ENCODE results near the gene IQCM.
A peak's percentile ranks its signal among the peaks of the same experiment; 100 is the strongest.
"Not testable (repeated sequence)": the region's sequence is repeated elsewhere in the genome, so short reads cannot be mapped to it uniquely, and the experiment has no call there.

The IQCM gene

GRCh38 chr4:149572716-149573115, 242.9 kb downstream of the IQCM start:
- no peak for DNase-seq (ENCODE audit: low spot score)

- DNase-seq (ENCODE audit: low spot score), result no peak
Observed at GRCh38 chr4:149555799-149556198, 259.8 kb downstream of the IQCM start.

- DNase-seq (ENCODE audit: low spot score), result no peak
Observed at GRCh38 chr4:149555146-149555545, 260.5 kb downstream of the IQCM start.

- DNase-seq (ENCODE audit: low spot score), result no peak
Observed at GRCh38 chr4:149553959-149554520, 261.6 kb downstream of the IQCM start.

DNA sequence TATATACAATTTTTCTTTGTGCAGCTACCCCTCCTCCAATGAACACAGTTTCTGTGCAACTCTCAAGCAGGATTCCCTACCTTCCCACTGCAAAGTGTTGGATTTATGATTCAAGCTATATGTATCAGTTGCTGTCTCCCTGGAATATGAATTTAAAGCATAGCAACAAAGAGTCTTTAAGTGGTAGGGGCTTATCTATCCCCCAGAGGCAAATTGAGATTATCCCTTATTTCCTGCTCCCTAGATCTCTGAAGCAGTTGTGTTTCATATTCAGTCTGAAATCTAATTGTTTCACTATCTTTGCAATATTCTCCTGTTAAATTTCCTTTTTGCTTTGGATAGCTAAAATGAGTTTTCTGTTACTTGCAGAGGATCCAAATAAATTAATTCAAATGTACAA, 263.0 kb downstream of the IQCM start:
- DNase-seq (ENCODE audit: low spot score), result no peak

- peak; percentile 3 for DNase-seq (ENCODE audit: low spot score)
Observed at GRCh38 chr4:149549911-149550310, 265.7 kb downstream of the IQCM start.

GRCh38 chr4:149534779-149535178, 280.9 kb downstream of the IQCM start:
- DNase-seq (ENCODE audit: low spot score), result no peak

- DNase-seq (ENCODE audit: low spot score), result no peak
Observed at GRCh38 chr4:149531861-149532260, 283.8 kb downstream of the IQCM start.

GRCh38 chr4:149523039-149523438, 292.6 kb downstream of the IQCM start:
- DNase-seq (ENCODE audit: low spot score), result no peak

- no peak for DNase-seq (ENCODE audit: low spot score)
Observed at GRCh38 chr4:149521611-149522425, 293.8 kb downstream of the IQCM start.

DNA sequence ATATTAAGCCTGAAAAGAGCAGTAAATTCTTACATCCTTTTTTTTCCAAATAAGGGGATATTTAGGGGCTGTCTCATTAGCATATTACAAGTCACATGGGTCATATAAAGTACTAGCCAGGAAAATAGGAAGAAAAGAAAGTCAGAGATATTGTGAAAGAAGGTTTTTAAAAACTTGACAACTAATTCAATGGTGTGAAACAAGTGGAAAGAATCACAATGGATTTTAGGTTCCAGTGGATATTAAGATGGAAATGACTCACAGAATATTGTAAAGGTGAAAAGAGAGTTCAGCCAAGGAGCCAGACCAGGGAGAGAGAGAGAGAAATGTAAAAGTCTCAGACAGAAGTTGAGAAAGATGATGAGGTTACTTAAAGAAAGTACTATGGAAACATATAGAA, 297.2 kb downstream of the IQCM start:
- no peak for DNase-seq (ENCODE audit: low spot score)

DNA sequence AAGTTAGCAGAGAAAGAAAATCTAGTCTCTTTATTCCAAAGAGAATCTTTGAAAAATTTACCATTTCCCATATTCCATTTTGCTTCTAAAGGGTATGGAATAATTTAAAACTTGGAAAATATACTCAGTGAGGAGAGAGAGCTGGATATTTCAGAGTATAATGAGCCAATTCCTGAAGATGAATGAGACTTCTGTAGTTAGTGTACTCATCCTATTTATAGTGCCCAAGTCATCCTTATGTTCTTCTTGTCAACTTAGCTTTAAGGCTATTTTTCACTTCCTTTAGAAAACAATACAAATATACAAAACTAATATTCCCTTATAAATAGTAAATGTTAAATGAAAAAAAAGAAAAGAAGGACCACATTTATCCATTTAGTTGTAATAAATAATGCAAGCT, 302.6 kb downstream of the IQCM start:
- DNase-seq (ENCODE audit: low spot score), result no peak

DNA sequence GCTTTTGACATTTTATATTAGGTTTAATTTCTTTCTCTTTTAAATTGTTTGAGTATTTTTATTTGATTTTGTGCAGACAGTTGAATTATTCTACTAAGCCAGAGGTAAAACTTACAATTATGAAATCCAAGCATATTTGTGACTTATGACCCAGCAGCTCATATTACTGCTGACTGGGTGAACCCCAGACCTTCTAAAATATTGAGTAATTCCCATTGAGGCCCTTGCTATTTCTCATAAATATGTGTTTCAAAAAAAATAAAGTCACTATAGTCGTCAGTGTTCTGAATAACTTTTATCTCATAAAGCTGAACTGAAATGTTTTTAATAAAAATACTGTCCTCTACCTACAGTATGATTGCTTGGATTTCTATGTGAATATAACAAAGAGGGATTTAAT, 303.1 kb downstream of the IQCM start:
- DNase-seq (ENCODE audit: low spot score), result no peak

DNA sequence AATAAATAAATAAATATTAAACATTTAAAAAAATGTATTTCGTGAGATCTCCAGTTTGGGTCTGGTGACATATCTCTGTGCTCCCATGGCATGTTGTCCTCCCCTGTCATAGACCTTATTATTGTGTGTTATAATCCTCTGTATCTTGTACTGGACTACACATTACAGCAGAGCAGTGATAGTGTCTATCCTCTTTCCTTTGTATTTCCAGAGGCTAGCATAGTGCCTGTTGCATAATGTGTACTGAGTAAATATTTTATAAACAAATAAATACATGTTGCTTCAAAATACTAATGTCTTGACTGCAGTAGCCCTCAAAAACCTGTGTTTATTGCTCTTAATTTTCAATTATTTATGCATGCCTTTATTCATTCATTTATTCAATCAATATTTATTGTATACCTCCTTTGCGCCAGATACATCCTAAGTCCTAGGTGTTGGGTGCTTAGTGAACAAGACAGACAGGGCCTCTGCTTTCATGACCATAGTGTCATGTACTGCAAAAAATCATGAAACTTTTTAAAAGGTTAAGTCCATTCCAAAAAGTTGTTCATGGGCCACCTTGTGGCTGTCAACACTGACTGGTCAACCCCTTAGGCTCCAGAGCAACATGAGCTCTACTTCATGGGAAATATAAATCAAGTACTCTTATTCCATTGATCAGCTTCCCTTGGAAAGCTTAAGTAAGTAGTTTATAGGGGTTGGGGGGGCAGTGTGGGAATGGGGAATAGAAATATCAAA, 303.9 kb downstream of the IQCM start:
- DNase-seq (ENCODE audit: low spot score), result no peak

DNA sequence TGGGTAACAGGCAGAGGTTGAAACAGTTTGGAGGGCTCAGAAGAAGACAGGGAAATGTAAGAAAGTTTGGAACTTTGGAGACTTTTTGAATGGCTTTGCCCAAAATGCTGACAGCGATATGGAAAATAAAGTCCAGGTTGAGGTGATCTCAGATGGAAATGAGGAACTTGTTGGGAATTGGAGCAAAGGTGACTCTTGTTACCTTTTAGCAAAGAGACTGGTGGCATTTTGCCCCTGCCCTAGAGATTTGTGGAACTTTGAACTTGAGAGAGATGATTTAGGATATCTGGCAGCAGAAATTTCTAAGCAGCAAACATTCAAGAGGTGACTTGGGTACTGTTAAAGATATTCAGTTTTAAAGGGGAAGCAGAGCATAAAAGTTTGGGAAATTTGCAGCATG, 308.3 kb downstream of the IQCM start:
- DNase-seq (ENCODE audit: low spot score), result not testable (repeated sequence)

DNA sequence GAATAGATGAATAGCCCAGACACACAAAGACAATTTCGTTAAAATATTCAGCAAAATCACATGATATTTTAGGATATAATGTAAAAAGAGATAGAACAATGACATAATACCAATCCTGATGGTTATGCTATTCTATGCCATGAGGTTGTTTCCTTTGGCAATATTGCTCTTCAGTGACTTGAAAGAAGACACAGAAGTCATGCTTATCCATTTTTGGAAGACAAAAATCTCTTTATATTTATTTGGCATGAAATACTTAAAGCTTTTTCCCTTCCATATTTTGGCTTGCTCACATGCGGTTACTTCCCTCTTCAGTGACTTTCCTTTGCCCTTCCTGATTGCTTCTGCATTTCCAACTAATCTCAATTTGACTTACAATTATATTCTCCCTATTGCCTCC, 314.8 kb downstream of the IQCM start:
- DNase-seq (ENCODE audit: low spot score), result no peak

GRCh38 chr4:149499726-149500125, 315.9 kb downstream of the IQCM start:
- DNase-seq (ENCODE audit: low spot score), result no peak

GRCh38 chr4:149498246-149498645, 317.4 kb downstream of the IQCM start:
- no peak for DNase-seq (ENCODE audit: low spot score)

GRCh38 chr4:149493492-149493891, 322.2 kb downstream of the IQCM start:
- no peak for DNase-seq (ENCODE audit: low spot score)

- DNase-seq (ENCODE audit: low spot score), result no peak
Observed at GRCh38 chr4:149489321-149489720, 326.3 kb downstream of the IQCM start.

- no peak for DNase-seq (ENCODE audit: low spot score)
Observed at GRCh38 chr4:149486861-149487260, 328.8 kb downstream of the IQCM start.

DNA sequence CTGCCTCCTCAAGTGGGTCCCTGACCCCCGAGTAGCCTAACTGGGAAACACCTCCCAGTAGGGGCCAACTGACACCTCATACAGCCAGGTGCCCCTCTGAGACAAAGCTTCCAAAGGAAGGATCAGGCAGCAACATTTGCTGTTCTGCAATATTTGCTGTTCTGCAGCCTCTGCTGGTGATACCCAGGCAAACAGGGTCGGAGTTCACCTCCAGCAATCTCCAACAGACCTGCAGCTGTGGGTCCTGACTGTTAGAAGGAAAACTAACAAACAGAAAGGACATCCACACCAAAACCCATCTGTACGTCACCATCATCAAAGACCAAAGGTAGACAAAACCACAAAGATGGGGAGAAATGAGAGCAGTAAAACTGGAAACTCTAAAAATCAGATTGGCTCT, 347.0 kb downstream of the IQCM start:
- DNase-seq (ENCODE audit: low spot score), result not testable (repeated sequence)

DNA sequence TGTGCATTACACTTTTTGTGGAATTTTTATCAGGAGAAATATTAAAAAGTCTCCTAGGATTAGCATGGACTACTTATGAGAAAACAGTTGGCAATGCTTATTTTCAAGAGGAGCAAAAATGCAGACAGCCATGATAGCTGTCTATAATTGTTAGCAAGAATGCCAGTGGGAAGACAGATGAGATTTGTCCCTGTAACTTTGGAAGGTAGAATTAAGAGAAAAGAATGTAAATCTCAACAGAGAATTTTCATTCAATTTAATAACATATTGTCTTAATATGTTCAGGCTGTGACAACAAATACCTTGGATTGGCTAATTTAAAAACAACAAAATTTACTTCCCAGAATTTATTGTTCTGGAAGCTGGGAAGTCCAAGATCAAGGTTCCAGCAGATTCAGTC, 349.2 kb downstream of the IQCM start:
- DNase-seq (ENCODE audit: low spot score), result no peak

Data from AG08396 (cell line).